ENCODE measurements around the gene SNAI3.

DNA sequence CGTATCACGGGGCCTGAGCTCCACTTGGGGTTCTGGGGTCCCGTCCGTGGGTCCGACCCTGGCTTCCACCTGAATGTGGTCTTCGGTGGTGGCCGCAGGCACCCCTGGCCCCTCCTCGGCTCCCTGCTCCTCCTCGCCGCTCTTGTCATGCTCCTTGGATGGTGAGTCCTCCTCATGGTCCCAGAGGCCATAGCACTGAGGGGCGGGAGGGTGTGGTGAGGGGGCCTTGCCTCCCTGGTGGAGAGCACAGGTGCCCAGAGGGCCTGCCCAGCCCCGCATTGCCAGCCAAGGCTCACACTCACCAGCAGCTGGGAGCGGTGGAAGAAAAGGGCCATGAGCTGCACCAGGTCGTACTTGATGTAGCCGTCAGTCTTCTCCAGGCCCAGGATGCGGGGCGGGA is 34.9 kb upstream of the SNAI3 start:
- TF ChIP-seq POLR2A (IDR thresholded peaks at IDR 0.05): no peak
- TF ChIP-seq, protein P1, sequence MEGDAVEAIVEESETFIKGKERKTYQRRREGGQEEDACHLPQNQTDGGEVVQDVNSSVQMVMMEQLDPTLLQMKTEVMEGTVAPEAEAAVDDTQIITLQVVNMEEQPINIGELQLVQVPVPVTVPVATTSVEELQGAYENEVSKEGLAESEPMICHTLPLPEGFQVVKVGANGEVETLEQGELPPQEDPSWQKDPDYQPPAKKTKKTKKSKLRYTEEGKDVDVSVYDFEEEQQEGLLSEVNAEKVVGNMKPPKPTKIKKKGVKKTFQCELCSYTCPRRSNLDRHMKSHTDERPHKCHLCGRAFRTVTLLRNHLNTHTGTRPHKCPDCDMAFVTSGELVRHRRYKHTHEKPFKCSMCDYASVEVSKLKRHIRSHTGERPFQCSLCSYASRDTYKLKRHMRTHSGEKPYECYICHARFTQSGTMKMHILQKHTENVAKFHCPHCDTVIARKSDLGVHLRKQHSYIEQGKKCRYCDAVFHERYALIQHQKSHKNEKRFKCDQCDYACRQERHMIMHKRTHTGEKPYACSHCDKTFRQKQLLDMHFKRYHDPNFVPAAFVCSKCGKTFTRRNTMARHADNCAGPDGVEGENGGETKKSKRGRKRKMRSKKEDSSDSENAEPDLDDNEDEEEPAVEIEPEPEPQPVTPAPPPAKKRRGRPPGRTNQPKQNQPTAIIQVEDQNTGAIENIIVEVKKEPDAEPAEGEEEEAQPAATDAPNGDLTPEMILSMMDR (IDR thresholded peaks at IDR 0.05): no peak

Measured in stomach (tissue), 4 donors.